Liver (tissue), 9 donors: Measurements from ENCODE around the gene SERPINE1. TPM values are rescaled to one million over a fixed set of nuclear protein-coding genes. Genes with fewer than 3 reads are reported as not detected.

ENCODE experiments used
- DNase-seq: peaks from one replicate; pipeline ENCODE4 v3.0.0-alpha.2; 2017; ENCODE audit warnings: low spot score
- H3K27ac ChIP-seq, 2 donors: one replicate each; pipeline ENCODE4 v1.7.0; 2013; ENCODE audit warnings: inconsistent platforms in 2 of 2, low read length in 2 of 2, control low read depth in 1 of 2, low read depth in 1 of 2, mild to moderate bottlenecking in 1 of 2
- H3K27me3 ChIP-seq, 4 donors: one replicate each; pipeline versions ENCODE4 v1.6.1 to v1.7.0; 2013; ENCODE audit warnings: low read length in 3 of 4, inconsistent platforms in 1 of 4, mild to moderate bottlenecking in 1 of 4, moderate library complexity in 1 of 4; ENCODE audit not compliant: control insufficient read depth in 4 of 4, insufficient read depth in 4 of 4
- H3K36me3 ChIP-seq, 4 donors: one replicate each; pipeline versions ENCODE4 v1.6.1 to v1.7.0; 2013; ENCODE audit warnings: low read length in 3 of 4, mild to moderate bottlenecking in 3 of 4, low read depth in 1 of 4, moderate library complexity in 1 of 4; ENCODE audit not compliant: control insufficient read depth in 4 of 4, insufficient read depth in 3 of 4
- H3K4me1 ChIP-seq, 4 donors: one replicate each; pipeline versions ENCODE4 v1.6.1 to v1.7.0; 2013; ENCODE audit warnings: low read length in 3 of 4, mild to moderate bottlenecking in 3 of 4, moderate library complexity in 1 of 4; ENCODE audit not compliant: control insufficient read depth in 4 of 4, insufficient read depth in 4 of 4
- H3K4me3 ChIP-seq, 3 donors: one replicate each; pipeline versions ENCODE4 v1.6.1 to v1.7.0; 2013; ENCODE audit warnings: low read length in 3 of 3, control low read depth in 1 of 3, low read depth in 1 of 3, mild to moderate bottlenecking in 1 of 3
- H3K9ac ChIP-seq, 2 donors: one replicate each; pipeline ENCODE4 v1.7.0; 2013; ENCODE audit warnings: low read length in 2 of 2, mild to moderate bottlenecking in 2 of 2, moderate library complexity in 2 of 2, control low read depth in 1 of 2, low read depth in 1 of 2
- H3K9me3 ChIP-seq, 4 donors: one replicate each; pipeline versions ENCODE4 v1.6.1 to v1.7.0; 2013; ENCODE audit warnings: low read length in 3 of 4; ENCODE audit not compliant: control insufficient read depth in 4 of 4
- EGR1 ChIP-seq, 2 donors: IDR thresholded peaks; 2 replicates each; pipeline ENCODE4 v1.6.1; 2016 to 2018; ENCODE audit warnings: antibody characterized with exemption in 2 of 2, low read depth in 2 of 2
- FOXA1 ChIP-seq: IDR thresholded peaks from 2 replicates; pipeline ENCODE4 v1.6.1; 2016; ENCODE audit warnings: antibody characterized with exemption
- FOXA2 ChIP-seq: IDR thresholded peaks from 2 replicates; pipeline ENCODE4 v1.6.1; 2016; ENCODE audit warnings: antibody characterized with exemption
- GABPA ChIP-seq, 2 donors: IDR thresholded peaks in 1 of 2; conservative IDR thresholded peaks in 1 of 2; 2 replicates each; pipeline ENCODE4 v1.6.1; 2016; ENCODE audit warnings: antibody characterized with exemption in 2 of 2, mild to moderate bottlenecking in 1 of 2, moderate library complexity in 1 of 2
- HNF4A ChIP-seq, 2 donors: conservative IDR thresholded peaks; 2 replicates each; pipeline ENCODE4 v1.6.1; 2016; ENCODE audit warnings: antibody characterized with exemption in 2 of 2, mild to moderate bottlenecking in 2 of 2
- HNF4G ChIP-seq: IDR thresholded peaks from 2 replicates; pipeline ENCODE4 v1.6.1; 2016; ENCODE audit warnings: antibody characterized with exemption
- JUND ChIP-seq, 2 donors: IDR thresholded peaks; 2 replicates each; pipeline ENCODE4 v1.6.1; 2016; ENCODE audit warnings: antibody characterized with exemption in 2 of 2
- NR2F2 ChIP-seq: IDR thresholded peaks from 2 replicates; pipeline ENCODE4 v1.6.1; 2016; ENCODE audit warnings: antibody characterized with exemption
- RAD21 ChIP-seq, 2 donors: IDR thresholded peaks; 2 replicates each; pipeline ENCODE4 v1.6.1; 2016; ENCODE audit warnings: antibody characterized with exemption in 2 of 2, mild to moderate bottlenecking in 2 of 2
- TAF1 ChIP-seq: conservative IDR thresholded peaks from 2 replicates; pipeline ENCODE4 v1.6.1; 2016; ENCODE audit warnings: antibody characterized with exemption, mild to moderate bottlenecking
- YY1 ChIP-seq: IDR thresholded peaks from 2 replicates; pipeline ENCODE4 v1.6.1; 2016; ENCODE audit warnings: antibody characterized with exemption, mild to moderate bottlenecking
- WGBS: extraction: QIAGEN DNeasy Blood & Tissue Kit; methylation state at CpG from one replicate; pipeline ENCODE4 v1.1.7; 2013; 5-methylcytosine and 5-hydroxymethylcytosine counted together
- polyA plus RNA-seq, 2 donors: library from polyadenylated mRNA; stranded (reverse) in 1 of 2; unstranded in 1 of 2; fragments of 200-250 nt in 1 of 2; fragments of >200 nt in 1 of 2; fragmentation: Nextera tagmentation in 1 of 2; extraction: Ambion mirVana in 1 of 2; gene quantifications; one replicate each; pipeline versions ENCODE4 v1.2.1 to v1.2.3, GENCODE V29; 2013 to 2015
- total RNA-seq, 2 donors: library from RNA; depleted of rRNA; stranded (reverse); fragments of >200 nt; gene quantifications; one replicate each; pipeline ENCODE4 v1.2.3, GENCODE V29; 2014
- TF ChIP-seq, protein P1 (sequence below): IDR thresholded peaks from 2 replicates; pipeline ENCODE4 v1.6.1; 2016; ENCODE audit warnings: antibody characterized with exemption
- TF ChIP-seq, protein P2 (sequence below): IDR thresholded peaks from 2 replicates; pipeline ENCODE4 v1.6.1; 2016; ENCODE audit warnings: antibody characterized with exemption
- TF ChIP-seq, protein P3 (sequence below): fragments of 150-350 bp; IDR thresholded peaks from 2 replicates; pipeline ENCODE4 v1.5.1; 2017; ENCODE audit warnings: improper control_type of control experiment, low read depth, low read length; ENCODE audit not compliant: missing input control
- TF ChIP-seq, protein P4 (sequence below): IDR thresholded peaks from 2 replicates; pipeline ENCODE4 v1.6.1; 2016; ENCODE audit warnings: antibody characterized with exemption, mild to moderate bottlenecking
- donor health status: healthy.
- donor health status: healthy.
- donor health status: healthy.
- donor health status: healthy.
- donor health status: healthy.

The SERPINE1 gene
- total and polyA plus RNA-seq, 4 donors: 0.93 to 18.6 (median 8.0) TPM

DNA sequence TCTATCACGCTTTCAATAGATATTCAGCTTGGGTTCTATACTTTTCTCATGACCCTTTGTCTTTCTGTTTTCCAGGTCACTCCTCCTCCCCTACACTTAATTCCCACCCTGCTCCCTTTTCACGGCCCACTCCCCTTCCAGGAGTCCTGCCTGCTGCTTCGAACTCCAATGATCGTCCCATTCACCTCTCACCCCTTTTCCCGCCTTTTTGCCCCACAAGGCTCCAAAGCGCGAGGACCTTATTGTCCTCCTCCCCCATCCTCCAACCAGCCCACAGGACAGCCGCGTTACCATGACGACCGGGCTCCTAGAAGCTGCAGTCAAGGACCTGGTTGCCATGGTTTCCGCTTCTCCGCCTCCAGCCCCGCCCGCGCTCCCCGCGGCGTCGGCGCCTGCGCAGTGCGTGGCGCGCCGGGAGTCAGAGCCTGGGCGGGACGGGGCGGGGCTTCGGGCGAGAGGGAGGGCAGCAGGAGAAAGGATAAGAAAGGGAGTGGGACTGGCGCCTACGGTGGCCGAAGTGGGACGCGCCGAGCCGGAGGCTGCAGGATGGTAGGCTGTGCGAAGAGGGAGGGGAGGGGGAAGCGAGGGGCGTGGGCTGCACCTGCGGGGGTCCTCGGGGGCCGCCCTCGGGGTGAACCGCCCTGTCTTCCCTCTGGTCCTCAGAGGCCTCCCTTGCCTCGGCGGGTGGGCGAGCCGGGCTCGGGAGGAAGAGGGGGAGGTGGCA lies 27.2 kb downstream of the SERPINE1 start, which contains the start of gene AP1S1:
TSS of gene AP1S1 (plus strand) at position 508 of the 724 bp plus-strand sequence. CDS start at position 547, 39 bp downstream.
- WGBS: 3% methylated on average over 51 of the region's 51 CpGs
- no peak within 1 kb of the TSS for H3K27ac ChIP-seq

DNA sequence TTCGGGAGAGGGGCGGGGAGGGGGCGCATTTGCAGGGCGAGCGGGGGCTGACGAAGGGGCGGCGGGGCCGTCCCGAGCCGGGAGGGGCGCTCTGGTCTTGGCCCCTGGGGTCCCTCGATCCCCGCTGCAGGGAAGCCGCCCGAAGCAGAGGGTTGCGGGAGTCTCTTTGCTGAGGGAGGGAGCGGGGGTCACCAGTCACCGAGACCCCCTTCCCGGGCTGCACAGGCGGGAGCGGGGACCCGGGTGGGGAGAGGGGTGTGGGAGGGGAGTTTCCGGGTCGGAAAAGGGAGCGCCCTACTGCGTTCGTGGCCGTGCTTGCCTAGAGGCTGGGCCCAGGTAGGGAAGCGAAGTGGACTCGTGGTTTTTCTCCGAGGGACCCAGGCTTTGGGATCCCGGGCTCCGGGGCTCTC lies 27.8 kb downstream of the SERPINE1 start:
- no peak overlapping the region for H3K9ac ChIP-seq
- under 1% methylated on average over 34 of the region's 34 CpGs for WGBS
- H3K36me3 ChIP-seq: peaks cover under 1 to 7% (median 6%) of the 10 kb centered on the region in 4 donors
- TF ChIP-seq, protein P1, sequence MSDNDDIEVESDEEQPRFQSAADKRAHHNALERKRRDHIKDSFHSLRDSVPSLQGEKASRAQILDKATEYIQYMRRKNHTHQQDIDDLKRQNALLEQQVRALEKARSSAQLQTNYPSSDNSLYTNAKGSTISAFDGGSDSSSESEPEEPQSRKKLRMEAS: no peak
- no peak for TF ChIP-seq HNF4A (conservative IDR thresholded peaks at IDR 0.05)
- TF ChIP-seq FOXA2: no peak
- TF ChIP-seq NR2F2: no peak
- TF ChIP-seq HNF4G: no peak
- no peak for TF ChIP-seq YY1
- no peak for TF ChIP-seq FOXA1
- TF ChIP-seq, protein P2, sequence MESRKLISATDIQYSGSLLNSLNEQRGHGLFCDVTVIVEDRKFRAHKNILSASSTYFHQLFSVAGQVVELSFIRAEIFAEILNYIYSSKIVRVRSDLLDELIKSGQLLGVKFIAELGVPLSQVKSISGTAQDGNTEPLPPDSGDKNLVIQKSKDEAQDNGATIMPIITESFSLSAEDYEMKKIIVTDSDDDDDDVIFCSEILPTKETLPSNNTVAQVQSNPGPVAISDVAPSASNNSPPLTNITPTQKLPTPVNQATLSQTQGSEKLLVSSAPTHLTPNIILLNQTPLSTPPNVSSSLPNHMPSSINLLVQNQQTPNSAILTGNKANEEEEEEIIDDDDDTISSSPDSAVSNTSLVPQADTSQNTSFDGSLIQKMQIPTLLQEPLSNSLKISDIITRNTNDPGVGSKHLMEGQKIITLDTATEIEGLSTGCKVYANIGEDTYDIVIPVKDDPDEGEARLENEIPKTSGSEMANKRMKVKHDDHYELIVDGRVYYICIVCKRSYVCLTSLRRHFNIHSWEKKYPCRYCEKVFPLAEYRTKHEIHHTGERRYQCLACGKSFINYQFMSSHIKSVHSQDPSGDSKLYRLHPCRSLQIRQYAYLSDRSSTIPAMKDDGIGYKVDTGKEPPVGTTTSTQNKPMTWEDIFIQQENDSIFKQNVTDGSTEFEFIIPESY: no peak
- TF ChIP-seq, protein P3, sequence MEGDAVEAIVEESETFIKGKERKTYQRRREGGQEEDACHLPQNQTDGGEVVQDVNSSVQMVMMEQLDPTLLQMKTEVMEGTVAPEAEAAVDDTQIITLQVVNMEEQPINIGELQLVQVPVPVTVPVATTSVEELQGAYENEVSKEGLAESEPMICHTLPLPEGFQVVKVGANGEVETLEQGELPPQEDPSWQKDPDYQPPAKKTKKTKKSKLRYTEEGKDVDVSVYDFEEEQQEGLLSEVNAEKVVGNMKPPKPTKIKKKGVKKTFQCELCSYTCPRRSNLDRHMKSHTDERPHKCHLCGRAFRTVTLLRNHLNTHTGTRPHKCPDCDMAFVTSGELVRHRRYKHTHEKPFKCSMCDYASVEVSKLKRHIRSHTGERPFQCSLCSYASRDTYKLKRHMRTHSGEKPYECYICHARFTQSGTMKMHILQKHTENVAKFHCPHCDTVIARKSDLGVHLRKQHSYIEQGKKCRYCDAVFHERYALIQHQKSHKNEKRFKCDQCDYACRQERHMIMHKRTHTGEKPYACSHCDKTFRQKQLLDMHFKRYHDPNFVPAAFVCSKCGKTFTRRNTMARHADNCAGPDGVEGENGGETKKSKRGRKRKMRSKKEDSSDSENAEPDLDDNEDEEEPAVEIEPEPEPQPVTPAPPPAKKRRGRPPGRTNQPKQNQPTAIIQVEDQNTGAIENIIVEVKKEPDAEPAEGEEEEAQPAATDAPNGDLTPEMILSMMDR: no peak
- no peak for TF ChIP-seq GABPA (IDR thresholded peaks at IDR 0.05 in 1 of 2, conservative IDR thresholded peaks at IDR 0.05 in 1 of 2)
- no peak for TF ChIP-seq EGR1 (IDR thresholded peaks at IDR 0.05; ENCODE audit: low read depth in 2 of 2)
- TF ChIP-seq TAF1: no peak
- no peak for TF ChIP-seq RAD21 (IDR thresholded peaks at IDR 0.05)
- no peak for TF ChIP-seq JUND (IDR thresholded peaks at IDR 0.05)
- peak overlapping the region; percentile 56 to 95 (median 64) for H3K4me3 ChIP-seq
- no peaks in the 10 kb centered on the region for H3K27me3 ChIP-seq
- no peaks in the 10 kb centered on the region for H3K9me3 ChIP-seq
- no peak for DNase-seq
- peaks cover 2 to 20% (median 12%) of the 10 kb centered on the region in 4 donors for H3K4me1 ChIP-seq
- no peak overlapping the region for H3K27ac ChIP-seq

More for the DNA sequence above, 27.2 kb downstream of the SERPINE1 start, which contains the start of gene AP1S1:
- no peaks in the 10 kb centered on the region for H3K27me3 ChIP-seq
- peak in 1 of 2 donors; percentile 50 for TF ChIP-seq GABPA (IDR thresholded peaks at IDR 0.05 in 1 of 2, conservative IDR thresholded peaks at IDR 0.05 in 1 of 2)
- TF ChIP-seq NR2F2: no peak
- TF ChIP-seq FOXA1: no peak
- TF ChIP-seq, protein P4, sequence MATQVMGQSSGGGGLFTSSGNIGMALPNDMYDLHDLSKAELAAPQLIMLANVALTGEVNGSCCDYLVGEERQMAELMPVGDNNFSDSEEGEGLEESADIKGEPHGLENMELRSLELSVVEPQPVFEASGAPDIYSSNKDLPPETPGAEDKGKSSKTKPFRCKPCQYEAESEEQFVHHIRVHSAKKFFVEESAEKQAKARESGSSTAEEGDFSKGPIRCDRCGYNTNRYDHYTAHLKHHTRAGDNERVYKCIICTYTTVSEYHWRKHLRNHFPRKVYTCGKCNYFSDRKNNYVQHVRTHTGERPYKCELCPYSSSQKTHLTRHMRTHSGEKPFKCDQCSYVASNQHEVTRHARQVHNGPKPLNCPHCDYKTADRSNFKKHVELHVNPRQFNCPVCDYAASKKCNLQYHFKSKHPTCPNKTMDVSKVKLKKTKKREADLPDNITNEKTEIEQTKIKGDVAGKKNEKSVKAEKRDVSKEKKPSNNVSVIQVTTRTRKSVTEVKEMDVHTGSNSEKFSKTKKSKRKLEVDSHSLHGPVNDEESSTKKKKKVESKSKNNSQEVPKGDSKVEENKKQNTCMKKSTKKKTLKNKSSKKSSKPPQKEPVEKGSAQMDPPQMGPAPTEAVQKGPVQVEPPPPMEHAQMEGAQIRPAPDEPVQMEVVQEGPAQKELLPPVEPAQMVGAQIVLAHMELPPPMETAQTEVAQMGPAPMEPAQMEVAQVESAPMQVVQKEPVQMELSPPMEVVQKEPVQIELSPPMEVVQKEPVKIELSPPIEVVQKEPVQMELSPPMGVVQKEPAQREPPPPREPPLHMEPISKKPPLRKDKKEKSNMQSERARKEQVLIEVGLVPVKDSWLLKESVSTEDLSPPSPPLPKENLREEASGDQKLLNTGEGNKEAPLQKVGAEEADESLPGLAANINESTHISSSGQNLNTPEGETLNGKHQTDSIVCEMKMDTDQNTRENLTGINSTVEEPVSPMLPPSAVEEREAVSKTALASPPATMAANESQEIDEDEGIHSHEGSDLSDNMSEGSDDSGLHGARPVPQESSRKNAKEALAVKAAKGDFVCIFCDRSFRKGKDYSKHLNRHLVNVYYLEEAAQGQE: peak; percentile 63
- TF ChIP-seq, protein P2: no peak
- peak; percentile 49 for TF ChIP-seq YY1
- H3K36me3 ChIP-seq: peaks cover 0 to 7% (median 4%) of the 10 kb centered on the region in 4 donors
- H3K4me3 ChIP-seq: peak within 1 kb of the TSS; percentile 56 to 95 (median 64)
- peak; percentile 94 for DNase-seq
- H3K9ac ChIP-seq: no peak within 1 kb of the TSS
- H3K9me3 ChIP-seq: no peaks in the 10 kb centered on the region
- H3K4me1 ChIP-seq: peaks cover 2 to 20% (median 12%) of the 10 kb centered on the region in 4 donors
